IMR-90 (cell line): ENCODE data around the gene HSD17B8. TPM values are rescaled to one million over a fixed set of nuclear protein-coding genes. Genes with fewer than 3 reads are reported as not detected.

Experiments
- ATAC-seq: fragments of 200-7000 bp; cut with Tn5 transposase; 2 replicates; pipeline ENCODE4 v1.9.1; 2020; ENCODE audit warnings: low read depth, mild to moderate bottlenecking, moderate library complexity
- BruUV-seq: library from RNA; stranded (reverse); fragments of 400-500 nt; replicated peaks from 2 replicates; lab custom pipeline; 2021; lab: Mats Ljungman, UMichigan
- CTCF ChIA-PET: fragments of 300-600 bp; formaldehyde crosslinking; extraction: SDS; loops from one replicate; lab custom pipeline; 2021; ENCODE audit warnings: antibody characterized with exemption; lab: Yijun Ruan, JAX
- POLR2A ChIA-PET: fragments of 300-600 bp; sonication (Branson Sonifier 250); formaldehyde crosslinking; loops from one replicate; lab custom pipeline; 2022; ENCODE audit warnings: antibody characterized with exemption; ENCODE audit not compliant: unreplicated experiment; lab: Charles Lee
- DNase-seq: peaks from one replicate; pipeline ENCODE4 v3.0.0; 2013
- H2AFZ ChIP-seq: replicated peaks from 2 replicates; pipeline ENCODE3; 2013; ENCODE audit warnings: low read length, mild to moderate bottlenecking; ENCODE audit not compliant: poor library complexity
- H2AK5ac ChIP-seq: 2 replicates; pipeline ENCODE4 v1.6.1; 2013; ENCODE audit warnings: low read depth, low read length, inconsistent platforms
- H2AK9ac ChIP-seq: replicated peaks from 2 replicates; pipeline ENCODE3; 2013; ENCODE audit warnings: mild to moderate bottlenecking, low read depth, low read length, moderate library complexity; ENCODE audit not compliant: poor library complexity
- H2BK120ac ChIP-seq: 2 replicates; pipeline ENCODE4 v1.6.1; 2013; ENCODE audit warnings: low read depth, low read length, inconsistent platforms
- H2BK15ac ChIP-seq: 3 replicates; pipeline ENCODE4 v1.6.1; 2013; ENCODE audit warnings: low read depth, low read length, inconsistent platforms
- H2BK20ac ChIP-seq: 2 replicates; pipeline ENCODE4 v1.6.1; 2013; ENCODE audit warnings: low read depth, mild to moderate bottlenecking, inconsistent platforms, low read length, moderate library complexity
- H2BK5ac ChIP-seq: 2 replicates; pipeline ENCODE4 v1.6.1; 2013; ENCODE audit warnings: mild to moderate bottlenecking, low read depth, low read length, inconsistent platforms; ENCODE audit not compliant: poor library complexity, severe bottlenecking
- H3K14ac ChIP-seq: replicated peaks from 2 replicates; pipeline ENCODE4 v1.6.1; 2013; ENCODE audit warnings: low read depth, low read length, inconsistent platforms
- H3K18ac ChIP-seq: 2 replicates; pipeline ENCODE4 v1.6.1; 2013; ENCODE audit warnings: low read depth, low read length, control low read depth
- H3K23ac ChIP-seq: 2 replicates; pipeline ENCODE4 v1.6.1; 2013; ENCODE audit warnings: low read depth, low read length, inconsistent platforms
- H3K27ac ChIP-seq: 2 replicates; pipeline ENCODE4 v1.5.1; 2013; ENCODE audit warnings: mild to moderate bottlenecking, control low read depth, low read length; ENCODE audit not compliant: insufficient read depth
- H3K27me3 ChIP-seq: 2 replicates; pipeline ENCODE4 v1.6.1; 2013; ENCODE audit warnings: low read length; ENCODE audit not compliant: control insufficient read depth, insufficient read depth
- H3K36me3 ChIP-seq: 2 replicates; pipeline ENCODE4 v1.6.1; 2013; ENCODE audit warnings: low read length, mixed read lengths; ENCODE audit not compliant: control insufficient read depth, insufficient read depth
- H3K4ac ChIP-seq: 2 replicates; pipeline ENCODE4 v1.6.1; 2013; ENCODE audit warnings: low read depth, low read length, inconsistent platforms
- H3K4me1 ChIP-seq: 2 replicates; pipeline ENCODE4 v1.6.1; 2013; ENCODE audit warnings: low read length, mixed read lengths; ENCODE audit not compliant: control insufficient read depth, insufficient read depth
- H3K4me2 ChIP-seq: 2 replicates; pipeline ENCODE4 v1.6.1; 2013; ENCODE audit warnings: low read depth, mild to moderate bottlenecking, control low read depth, low read length, moderate library complexity
- H3K4me3 ChIP-seq: 2 replicates; pipeline ENCODE4 v1.5.1; 2013; ENCODE audit warnings: low read depth, mild to moderate bottlenecking, control low read depth, low read length, moderate library complexity; ENCODE audit not compliant: insufficient read depth
- H3K56ac ChIP-seq: 2 replicates; pipeline ENCODE4 v1.6.1; 2013; ENCODE audit warnings: low read length, inconsistent platforms; ENCODE audit not compliant: insufficient read depth; ENCODE audit errors: extremely low read depth
- H3K79me1 ChIP-seq, 2 experiments: 2 replicates each; pipeline ENCODE4 v1.6.1; 2013; ENCODE audit warnings: low read length in 2 of 2, inconsistent platforms in 1 of 2, low read depth in 1 of 2
- H3K9ac ChIP-seq: 2 replicates; pipeline ENCODE4 v1.6.1; 2013; ENCODE audit warnings: low read depth, low read length, control low read depth
- H3K9me1 ChIP-seq: 2 replicates; pipeline ENCODE4 v1.6.1; 2013; ENCODE audit warnings: low read length, inconsistent platforms; ENCODE audit not compliant: insufficient read depth
- H3K9me3 ChIP-seq: 2 replicates; pipeline ENCODE4 v1.6.1; 2013; ENCODE audit warnings: low read length; ENCODE audit not compliant: control insufficient read depth, insufficient read depth
- H4K20me1 ChIP-seq: 2 replicates; pipeline ENCODE4 v1.6.1; 2013; ENCODE audit warnings: low read length, inconsistent platforms; ENCODE audit not compliant: insufficient read depth
- H4K5ac ChIP-seq: 2 replicates; pipeline ENCODE4 v1.6.1; 2013; ENCODE audit warnings: mild to moderate bottlenecking, low read depth, low read length, control low read depth
- H4K8ac ChIP-seq, 2 experiments: 2 replicates each; pipeline ENCODE4 v1.6.1; 2013; ENCODE audit warnings: low read depth in 2 of 2, low read length in 2 of 2, control low read depth in 1 of 2, inconsistent platforms in 1 of 2
- H4K91ac ChIP-seq: 2 replicates; pipeline ENCODE4 v1.6.1; 2013; ENCODE audit warnings: low read depth, low read length, inconsistent platforms; ENCODE audit not compliant: insufficient read depth
- CTCF ChIP-seq: conservative IDR thresholded peaks from 2 replicates; pipeline ENCODE4 v1.5.1; 2012; ENCODE audit warnings: mild to moderate bottlenecking, low read depth, low read length, improper control_type of control experiment
- ELK1 ChIP-seq: fragments of 150-350 bp; IDR thresholded peaks from 2 replicates; pipeline ENCODE4 v1.6.1; 2016; ENCODE audit warnings: low read depth, mild to moderate bottlenecking, low read length, moderate library complexity, borderline replicate concordance
- FOS ChIP-seq: fragments of 150-350 bp; IDR thresholded peaks from 2 replicates; pipeline ENCODE4 v1.6.1; 2016; ENCODE audit warnings: low read depth, low read length
- MAFK ChIP-seq: IDR thresholded peaks from 2 replicates; pipeline ENCODE4 v1.6.1; 2012; ENCODE audit warnings: low read depth, low read length, improper control_type of control experiment
- MAZ ChIP-seq: IDR thresholded peaks from 2 replicates; pipeline ENCODE4 v1.6.1; 2012; ENCODE audit warnings: low read depth, mild to moderate bottlenecking, low read length, improper control_type of control experiment, moderate library complexity, borderline replicate concordance
- NFE2L2 ChIP-seq: fragments of 150-350 bp; IDR thresholded peaks from 2 replicates; pipeline ENCODE4 v1.6.1; 2016; ENCODE audit warnings: low read depth, mild to moderate bottlenecking, low read length
- POLR2A ChIP-seq: IDR thresholded peaks from 2 replicates; pipeline ENCODE4 v1.6.1; 2012; ENCODE audit warnings: mild to moderate bottlenecking, low read depth, low read length
- RAD21 ChIP-seq: IDR thresholded peaks from 2 replicates; pipeline ENCODE4 v1.6.1; 2012; ENCODE audit warnings: low read length, improper control_type of control experiment
- RFX5 ChIP-seq: IDR thresholded peaks from 2 replicates; pipeline ENCODE4 v1.8.0; 2012; ENCODE audit warnings: low read depth, mild to moderate bottlenecking, low read length, moderate library complexity
- USF2 ChIP-seq: fragments of 150-350 bp; IDR thresholded peaks from 2 replicates; pipeline ENCODE4 v1.6.1; 2017; ENCODE audit warnings: mild to moderate bottlenecking, antibody characterized with exemption, low read length, low read depth
- WGBS, 2 experiments: methylation state at CpG; one replicate each; pipeline versions ENCODE4 v1.1.5 to v1.1.7; 2013; ENCODE audit warnings: missing lambda C conversion rate in 2 of 2; ENCODE audit not compliant: insufficient read length in 1 of 2; ENCODE audit errors: extremely low coverage in 2 of 2; 5-methylcytosine and 5-hydroxymethylcytosine counted together
- dilution Hi-C: fragments of 300-500 bp; cut with HindIII; formaldehyde crosslinking; loops from one replicate; pipeline ENCODE4 v1.14.3; 2018; ENCODE audit warnings: low sequenced_read_pairs; ENCODE audit not compliant: unreplicated experiment
- in situ Hi-C: fragments of 300-500 bp; cut with MboI; formaldehyde crosslinking; loops from 3 replicates; pipeline ENCODE4 v1.14.3; 2019; ENCODE audit warnings: low sequenced_read_pairs, inconsistent platforms, mixed read lengths
- intact Hi-C: fragments of 100-400 bp; cut with micrococcal nuclease; formaldehyde crosslinking; loops from 2 replicates; pipeline ENCODE4 v1.10.0; 2022
- polyA plus RNA-seq, 3 experiments: library from polyadenylated mRNA; depleted of rRNA; stranded (reverse); fragments of >200 nt; gene quantifications; 2 replicates each; pipeline ENCODE4 v1.2.3, GENCODE V29; 2012; ENCODE audit warnings: low replicate concordance in 1 of 3
- total RNA-seq: library from RNA; depleted of rRNA; stranded (reverse); fragments of >200 nt; gene quantifications from 2 replicates; pipeline ENCODE4 v1.2.3, GENCODE V29; 2012

HSD17B8 gene
- total and polyA plus RNA-seq, 2 of the 4 experiments (the other 2 are of a cell fraction) = 1.6 to 4.3 TPM

- H3K27ac ChIP-seq = no peak overlapping the region
- H3K4me1 ChIP-seq = peaks cover 9% of the 10 kb centered on the region
- no peak overlapping the region for H2BK5ac ChIP-seq
- no peak overlapping the region for H3K56ac ChIP-seq
- ChIA-PET CTCF (no interaction called here), POLR2A (no interaction called here)
- no peak overlapping the region for H2BK15ac ChIP-seq
- 88% methylated on average over 8 of the region's 17 CpGs; no CpG with 5 or more reads in 1 of the 2 experiments for WGBS, 2 experiments
- no peak overlapping the region for H2AFZ ChIP-seq
- H3K36me3 ChIP-seq = no peaks in the 10 kb centered on the region
- in situ Hi-C loops (loop anchor here (10.0 kb wide), 1 partner anchor 151 kb away; no protein-coding TSS in a partner anchor), intact Hi-C loops (no loop called here), dilution Hi-C loops (no loop called here)
- no peak overlapping the region for H3K9ac ChIP-seq
- no peak overlapping the region for H3K4me2 ChIP-seq
- H4K8ac ChIP-seq = no peak overlapping the region
- H3K4me3 ChIP-seq = no peak overlapping the region
- ATAC-seq (no peak), DNase-seq (no peak)
- H3K23ac ChIP-seq = no peak overlapping the region
- H3K9me1 ChIP-seq = peaks cover 5% of the 10 kb centered on the region; the same call in 1 of the 2 replicates
- TF ChIP-seq RFX5 (no peak), POLR2A (no peak), NFE2L2 (no peak), CTCF (no peak), USF2 (no peak), ELK1 (no peak), MAZ (no peak), MAFK (no peak), RAD21 (no peak), FOS (no peak)
- no peaks in the 10 kb centered on the region for H3K9me3 ChIP-seq
- H2AK9ac ChIP-seq = no peak overlapping the region
- H2BK20ac ChIP-seq = no peak overlapping the region
- no peak overlapping the region for H4K91ac ChIP-seq
- H4K20me1 ChIP-seq = no peaks in the 10 kb centered on the region
- no TSS peak for BruUV-seq
- no peak overlapping the region for H4K5ac ChIP-seq
- no peak overlapping the region for H3K18ac ChIP-seq
- peaks cover 7% of the 10 kb centered on the region for H3K27me3 ChIP-seq
- no peak overlapping the region for H2BK120ac ChIP-seq
- no peak overlapping the region for H2AK5ac ChIP-seq
- H3K4ac ChIP-seq = no peak overlapping the region
- H3K79me1 ChIP-seq = no peaks in the 10 kb centered on the region
- H3K14ac ChIP-seq = no peak overlapping the region
Observed at GRCh38 chr6:33165581-33166258, 38.7 kb upstream of the HSD17B8 start.
